ENCODE data around the gene CLNK.

The CLNK gene

GRCh38 chr4:10455133-10455532, 229.4 kb downstream of the CLNK start:
- DNase-seq (ENCODE audit: low spot score) = no peak

GRCh38 chr4:10454726-10455125, 229.8 kb downstream of the CLNK start:
- no peak for DNase-seq (ENCODE audit: low spot score)

DNA sequence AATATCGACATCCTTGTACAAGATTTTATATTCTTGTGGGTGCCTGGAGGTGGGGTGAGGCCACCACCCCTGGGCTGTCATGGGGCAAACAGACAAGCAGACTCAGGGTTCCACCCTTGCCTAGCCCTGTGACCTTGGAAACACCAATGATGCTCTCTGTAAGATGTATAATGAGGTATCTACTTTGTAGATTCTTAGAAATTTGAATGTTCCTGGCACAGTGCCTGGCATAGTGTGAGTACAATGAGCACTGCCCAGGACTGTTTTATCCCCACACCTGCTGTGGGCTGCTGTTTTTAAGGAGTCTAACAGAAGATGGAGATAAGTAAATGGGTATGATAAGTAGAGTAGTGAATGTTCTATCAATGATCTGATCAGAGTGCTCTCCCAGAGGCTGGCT, 230.4 kb downstream of the CLNK start:
- DNase-seq (ENCODE audit: low spot score) = no peak

- no peak for DNase-seq (ENCODE audit: low spot score)
Observed at GRCh38 chr4:10448991-10449390, 235.6 kb downstream of the CLNK start.

- no peak for DNase-seq (ENCODE audit: low spot score)
Observed at GRCh38 chr4:10442976-10443375, 241.6 kb downstream of the CLNK start.

- DNase-seq (ENCODE audit: low spot score) = no peak
Observed at GRCh38 chr4:10441512-10441911, 243.1 kb downstream of the CLNK start.

DNA sequence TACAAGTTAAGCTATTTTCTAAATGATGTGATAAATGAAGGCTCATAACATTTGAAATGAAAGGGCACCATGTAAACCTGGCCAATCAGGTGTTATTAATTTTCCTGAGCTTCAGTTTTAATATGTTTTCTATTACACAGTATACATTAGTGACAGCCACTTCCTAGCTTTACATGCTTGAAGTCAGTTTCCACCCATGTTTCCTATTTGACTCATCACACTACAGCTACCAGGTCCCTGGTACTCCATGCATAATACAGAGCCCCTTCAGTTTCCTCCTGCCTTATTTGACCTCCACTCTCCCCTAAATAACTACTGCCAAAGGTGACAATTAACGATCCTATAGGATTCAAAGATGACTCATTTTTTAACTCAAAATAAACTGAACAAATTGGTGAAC, 245.6 kb downstream of the CLNK start:
- DNase-seq (ENCODE audit: low spot score) = no peak

- DNase-seq (ENCODE audit: low spot score) = no peak
Observed at GRCh38 chr4:10437735-10438134, 246.8 kb downstream of the CLNK start.

All from Ammon's horn (tissue), 1 donor.